Lower leg skin (tissue), 3 donors: ENCODE results near the gene SVOPL.

ENCODE experiments used
- CTCF ChIP-seq, 3 donors: fragments of 450-650 bp; IDR thresholded peaks; one replicate each; pipeline ENCODE4 v1.5.1; 2016; ENCODE audit warnings: antibody characterized with exemption in 3 of 3, mild to moderate bottlenecking in 3 of 3, moderate library complexity in 2 of 3
- POLR2A ChIP-seq, 2 donors: fragments of 450-650 bp; IDR thresholded peaks; one replicate each; pipeline ENCODE4 v1.6.1; 2016 to 2017; ENCODE audit warnings: antibody characterized with exemption in 2 of 2, mild to moderate bottlenecking in 1 of 2, moderate library complexity in 1 of 2

GRCh38 chr7:138607216-138608126 is 93.7 kb downstream of the SVOPL start:
- TF ChIP-seq POLR2A (IDR thresholded peaks at IDR 0.05) = no peak
- no peak for TF ChIP-seq CTCF (IDR thresholded peaks at IDR 0.05)
